GM19043 (cell line): ENCODE results near the gene HPSE.
"Not testable (repeated sequence)": the region's sequence is repeated elsewhere in the genome, so short reads cannot be mapped to it uniquely, and the experiment has no call there.

Experiments
- ATAC-seq: cut with Tn5 transposase; IDR thresholded peaks from one replicate; pipeline ENCODE4 v1.9.1; 2021; ENCODE audit warnings: low read depth; ENCODE audit not compliant: unreplicated experiment

HPSE gene

GRCh38 chr4:83339573-83339972 is 4.9 kb upstream of the HPSE start:
- ATAC-seq = no peak

GRCh38 chr4:83335701-83336100 is 1.1 kb upstream of the HPSE start:
- no peak for ATAC-seq

- no peak for ATAC-seq
Observed at GRCh38 chr4:83331956-83332355, 2.7 kb downstream of the HPSE start.

GRCh38 chr4:83329521-83330110 is 5.0 kb downstream of the HPSE start:
- no peak for ATAC-seq

- ATAC-seq = no peak
Observed at GRCh38 chr4:83328521-83329187, 6.0 kb downstream of the HPSE start.

GRCh38 chr4:83326546-83326945 is 8.1 kb downstream of the HPSE start:
- ATAC-seq = no peak

GRCh38 chr4:83325306-83325705 is 9.3 kb downstream of the HPSE start:
- not testable (repeated sequence) for ATAC-seq

- no peak for ATAC-seq
Observed at GRCh38 chr4:83323136-83323535, 11.5 kb downstream of the HPSE start.

- ATAC-seq = no peak
Observed at GRCh38 chr4:83320548-83320947, 14.1 kb downstream of the HPSE start.

- ATAC-seq = no peak
Observed at GRCh38 chr4:83318666-83319065, 16.0 kb downstream of the HPSE start.

GRCh38 chr4:83317671-83318070 is 17.0 kb downstream of the HPSE start:
- ATAC-seq = no peak

GRCh38 chr4:83316459-83317165 is 18.0 kb downstream of the HPSE start:
- no peak for ATAC-seq

GRCh38 chr4:83315341-83315870 is 19.2 kb downstream of the HPSE start:
- ATAC-seq = no peak

- no peak for ATAC-seq
Observed at GRCh38 chr4:83308672-83309071, 26.0 kb downstream of the HPSE start.

GRCh38 chr4:83307920-83308319 is 26.7 kb downstream of the HPSE start:
- ATAC-seq = no peak

GRCh38 chr4:83305187-83305586 is 29.5 kb downstream of the HPSE start:
- ATAC-seq = no peak

GRCh38 chr4:83297548-83298260 is 36.9 kb downstream of the HPSE start:
- no peak for ATAC-seq

- ATAC-seq = no peak
Observed at GRCh38 chr4:83293305-83294046, 41.2 kb downstream of the HPSE start.

GRCh38 chr4:83290059-83290774 is 44.4 kb downstream of the HPSE start:
- ATAC-seq = not testable (repeated sequence)

GRCh38 chr4:83288381-83288780 is 46.3 kb downstream of the HPSE start:
- not testable (repeated sequence) for ATAC-seq
